HEK293 (cell line): Measurements from ENCODE around the gene DVL1.

Source experiments
- CTCF ChIA-PET: fragments of 350-600 bp; formaldehyde crosslinking; extraction: SDS; loops from one replicate; lab custom pipeline; 2021; ENCODE audit warnings: antibody characterized with exemption; lab: Yijun Ruan, JAX
- POLR2A ChIA-PET: fragments of 300-600 bp; formaldehyde crosslinking; extraction: SDS; loops from one replicate; lab custom pipeline; 2020; ENCODE audit warnings: antibody characterized with exemption, inconsistent platforms; lab: Yijun Ruan, JAX
- H3K27ac ChIP-seq: fragments of 200-500 bp; sonication (Bioruptor generic); 2 replicates; pipeline ENCODE4 v1.5.1; 2014; ENCODE audit warnings: low read depth, low read length, control low read depth, inconsistent platforms; ENCODE audit errors: extremely low read depth
- H3K36me3 ChIP-seq, 2 experiments: fragments of 200-500 bp in 1 of 2; sonication (Bioruptor generic) in 1 of 2; 1 replicate in 1 of 2; 2 replicates in 1 of 2; pipeline ENCODE4 v1.5.1; 2014 to 2017; ENCODE audit warnings: inconsistent platforms in 2 of 2, low read length in 2 of 2; ENCODE audit not compliant: control insufficient read depth in 2 of 2, insufficient read depth in 1 of 2
- H3K4me1 ChIP-seq: fragments of 200-500 bp; sonication (Bioruptor generic); 2 replicates; pipeline ENCODE4 v1.5.1; 2014; ENCODE audit warnings: mild to moderate bottlenecking, low read length, inconsistent platforms; ENCODE audit not compliant: control insufficient read depth, insufficient read depth
- H3K4me3 ChIP-seq: 2 replicates; pipeline ENCODE4 v1.5.1; 2011; ENCODE audit warnings: low read depth, mild to moderate bottlenecking, control low read depth, low read length, moderate library complexity
- H3K9me3 ChIP-seq: fragments of 200-500 bp; sonication (Bioruptor generic); 2 replicates; pipeline ENCODE4 v1.5.1; 2014; ENCODE audit warnings: low read depth, low read length, inconsistent platforms; ENCODE audit not compliant: control insufficient read depth, insufficient read depth
- GLI4 ChIP-seq: fragments of 450-650 bp; formaldehyde crosslinking; IDR thresholded peaks from 2 replicates; pipeline ENCODE4 v1.5.1; 2016; ENCODE audit warnings: missing biosample characterization, missing genetic modification characterization
- ZNF132 ChIP-seq: fragments of 450-650 bp; formaldehyde crosslinking; IDR thresholded peaks from 2 replicates; pipeline ENCODE4 v1.5.1; 2017; ENCODE audit warnings: missing biosample characterization, missing genetic modification characterization, borderline replicate concordance
- ZNF133 ChIP-seq: fragments of 450-650 bp; formaldehyde crosslinking; IDR thresholded peaks from 2 replicates; pipeline ENCODE4 v1.5.1; 2016; ENCODE audit warnings: missing biosample characterization, missing genetic modification characterization
- ZNF169 ChIP-seq: fragments of 450-650 bp; formaldehyde crosslinking; IDR thresholded peaks from 2 replicates; pipeline ENCODE4 v1.5.1; 2016; ENCODE audit warnings: missing biosample characterization, missing genetic modification characterization
- ZNF292 ChIP-seq: fragments of 450-650 bp; formaldehyde crosslinking; IDR thresholded peaks from 2 replicates; pipeline ENCODE4 v1.5.1; 2016; ENCODE audit warnings: low read depth, missing biosample characterization, missing genetic modification characterization, borderline replicate concordance
- ZNF302 ChIP-seq: fragments of 450-650 bp; formaldehyde crosslinking; IDR thresholded peaks from 2 replicates; pipeline ENCODE4 v1.5.1; 2016; ENCODE audit warnings: missing biosample characterization, missing genetic modification characterization, low read depth
- ZNF658 ChIP-seq: fragments of 450-650 bp; formaldehyde crosslinking; IDR thresholded peaks from 2 replicates; pipeline ENCODE4; 2016; ENCODE audit warnings: missing biosample characterization, missing genetic modification characterization
- ZNF843 ChIP-seq: fragments of 450-650 bp; formaldehyde crosslinking; IDR thresholded peaks from 2 replicates; pipeline ENCODE4 v1.5.1; 2016; ENCODE audit warnings: missing biosample characterization, missing genetic modification characterization
- TF ChIP-seq, protein P1 (sequence below): fragments of 450-650 bp; formaldehyde crosslinking; IDR thresholded peaks from 2 replicates; pipeline ENCODE4 v1.5.0; 2017; ENCODE audit warnings: missing biosample characterization, missing genetic modification characterization, borderline replicate concordance
- TF ChIP-seq, protein P2 (sequence below): fragments of 450-650 bp; formaldehyde crosslinking; IDR thresholded peaks from 2 replicates; pipeline ENCODE4 v1.5.1; 2017; ENCODE audit warnings: missing biosample characterization, missing genetic modification characterization
- TF ChIP-seq, protein P3 (sequence below): fragments of 450-650 bp; formaldehyde crosslinking; IDR thresholded peaks from 2 replicates; pipeline ENCODE4 v1.5.1; 2016; ENCODE audit warnings: missing biosample characterization, missing genetic modification characterization, borderline replicate concordance
- TF ChIP-seq, protein P4 (sequence below): fragments of 450-650 bp; formaldehyde crosslinking; IDR thresholded peaks from 2 replicates; pipeline ENCODE4 v1.5.1; 2016; ENCODE audit warnings: missing biosample characterization, missing genetic modification characterization

DVL1 gene

DNA sequence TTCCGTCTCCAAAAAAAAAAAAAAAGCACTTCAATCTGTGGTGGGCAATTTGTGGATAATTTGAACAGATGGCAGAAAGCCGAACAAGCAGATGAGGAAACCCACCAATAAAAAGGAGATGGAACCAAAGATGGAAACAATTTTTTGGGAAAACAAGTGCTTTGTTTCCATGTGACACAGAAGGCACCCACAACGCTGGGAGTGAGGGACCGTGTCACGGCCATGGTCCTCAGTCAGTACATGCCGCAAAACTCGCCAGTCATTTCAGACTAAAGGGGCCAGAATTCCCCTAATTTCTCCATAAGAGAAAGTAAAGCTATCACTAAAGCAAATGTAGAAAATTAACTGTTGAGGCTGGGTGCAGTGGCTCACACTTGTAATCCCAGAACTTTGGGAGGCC, 44.9 kb upstream of the DVL1 start:
- no peaks in the 10 kb centered on the region for H3K4me1 ChIP-seq
- ChIA-PET CTCF (interaction anchor here (0.6 to 1.8 kb wide), 2 partner anchors 19 to 46 kb away, joined by 3 to 5 read pairs; partner anchors contain the start of gene AURKAIP1), POLR2A (interaction anchor here (0.6 kb wide), 1 partner anchor 16 kb away, joined by 5 read pairs; no protein-coding TSS in a partner anchor)
- TF ChIP-seq ZNF302 (tag by site-specific recombination): no peak
- TF ChIP-seq ZNF133 (tag by site-specific recombination): no peak
- TF ChIP-seq, protein P1, sequence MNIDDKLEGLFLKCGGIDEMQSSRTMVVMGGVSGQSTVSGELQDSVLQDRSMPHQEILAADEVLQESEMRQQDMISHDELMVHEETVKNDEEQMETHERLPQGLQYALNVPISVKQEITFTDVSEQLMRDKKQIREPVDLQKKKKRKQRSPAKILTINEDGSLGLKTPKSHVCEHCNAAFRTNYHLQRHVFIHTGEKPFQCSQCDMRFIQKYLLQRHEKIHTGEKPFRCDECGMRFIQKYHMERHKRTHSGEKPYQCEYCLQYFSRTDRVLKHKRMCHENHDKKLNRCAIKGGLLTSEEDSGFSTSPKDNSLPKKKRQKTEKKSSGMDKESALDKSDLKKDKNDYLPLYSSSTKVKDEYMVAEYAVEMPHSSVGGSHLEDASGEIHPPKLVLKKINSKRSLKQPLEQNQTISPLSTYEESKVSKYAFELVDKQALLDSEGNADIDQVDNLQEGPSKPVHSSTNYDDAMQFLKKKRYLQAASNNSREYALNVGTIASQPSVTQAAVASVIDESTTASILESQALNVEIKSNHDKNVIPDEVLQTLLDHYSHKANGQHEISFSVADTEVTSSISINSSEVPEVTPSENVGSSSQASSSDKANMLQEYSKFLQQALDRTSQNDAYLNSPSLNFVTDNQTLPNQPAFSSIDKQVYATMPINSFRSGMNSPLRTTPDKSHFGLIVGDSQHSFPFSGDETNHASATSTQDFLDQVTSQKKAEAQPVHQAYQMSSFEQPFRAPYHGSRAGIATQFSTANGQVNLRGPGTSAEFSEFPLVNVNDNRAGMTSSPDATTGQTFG (tag by site-specific recombination): no peak
- TF ChIP-seq ZNF132: no peak
- no peak for TF ChIP-seq ZNF843 (tag by site-specific recombination)
- TF ChIP-seq, protein P2, sequence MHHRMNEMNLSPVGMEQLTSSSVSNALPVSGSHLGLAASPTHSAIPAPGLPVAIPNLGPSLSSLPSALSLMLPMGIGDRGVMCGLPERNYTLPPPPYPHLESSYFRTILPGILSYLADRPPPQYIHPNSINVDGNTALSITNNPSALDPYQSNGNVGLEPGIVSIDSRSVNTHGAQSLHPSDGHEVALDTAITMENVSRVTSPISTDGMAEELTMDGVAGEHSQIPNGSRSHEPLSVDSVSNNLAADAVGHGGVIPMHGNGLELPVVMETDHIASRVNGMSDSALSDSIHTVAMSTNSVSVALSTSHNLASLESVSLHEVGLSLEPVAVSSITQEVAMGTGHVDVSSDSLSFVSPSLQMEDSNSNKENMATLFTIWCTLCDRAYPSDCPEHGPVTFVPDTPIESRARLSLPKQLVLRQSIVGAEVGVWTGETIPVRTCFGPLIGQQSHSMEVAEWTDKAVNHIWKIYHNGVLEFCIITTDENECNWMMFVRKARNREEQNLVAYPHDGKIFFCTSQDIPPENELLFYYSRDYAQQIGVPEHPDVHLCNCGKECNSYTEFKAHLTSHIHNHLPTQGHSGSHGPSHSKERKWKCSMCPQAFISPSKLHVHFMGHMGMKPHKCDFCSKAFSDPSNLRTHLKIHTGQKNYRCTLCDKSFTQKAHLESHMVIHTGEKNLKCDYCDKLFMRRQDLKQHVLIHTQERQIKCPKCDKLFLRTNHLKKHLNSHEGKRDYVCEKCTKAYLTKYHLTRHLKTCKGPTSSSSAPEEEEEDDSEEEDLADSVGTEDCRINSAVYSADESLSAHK (tag by site-specific recombination): no peak
- no peak for TF ChIP-seq ZNF169 (tag by site-specific recombination)
- TF ChIP-seq ZNF658 (tag by site-specific recombination): no peak
- no peak for TF ChIP-seq GLI4 (tag by site-specific recombination)
- TF ChIP-seq, protein P3, sequence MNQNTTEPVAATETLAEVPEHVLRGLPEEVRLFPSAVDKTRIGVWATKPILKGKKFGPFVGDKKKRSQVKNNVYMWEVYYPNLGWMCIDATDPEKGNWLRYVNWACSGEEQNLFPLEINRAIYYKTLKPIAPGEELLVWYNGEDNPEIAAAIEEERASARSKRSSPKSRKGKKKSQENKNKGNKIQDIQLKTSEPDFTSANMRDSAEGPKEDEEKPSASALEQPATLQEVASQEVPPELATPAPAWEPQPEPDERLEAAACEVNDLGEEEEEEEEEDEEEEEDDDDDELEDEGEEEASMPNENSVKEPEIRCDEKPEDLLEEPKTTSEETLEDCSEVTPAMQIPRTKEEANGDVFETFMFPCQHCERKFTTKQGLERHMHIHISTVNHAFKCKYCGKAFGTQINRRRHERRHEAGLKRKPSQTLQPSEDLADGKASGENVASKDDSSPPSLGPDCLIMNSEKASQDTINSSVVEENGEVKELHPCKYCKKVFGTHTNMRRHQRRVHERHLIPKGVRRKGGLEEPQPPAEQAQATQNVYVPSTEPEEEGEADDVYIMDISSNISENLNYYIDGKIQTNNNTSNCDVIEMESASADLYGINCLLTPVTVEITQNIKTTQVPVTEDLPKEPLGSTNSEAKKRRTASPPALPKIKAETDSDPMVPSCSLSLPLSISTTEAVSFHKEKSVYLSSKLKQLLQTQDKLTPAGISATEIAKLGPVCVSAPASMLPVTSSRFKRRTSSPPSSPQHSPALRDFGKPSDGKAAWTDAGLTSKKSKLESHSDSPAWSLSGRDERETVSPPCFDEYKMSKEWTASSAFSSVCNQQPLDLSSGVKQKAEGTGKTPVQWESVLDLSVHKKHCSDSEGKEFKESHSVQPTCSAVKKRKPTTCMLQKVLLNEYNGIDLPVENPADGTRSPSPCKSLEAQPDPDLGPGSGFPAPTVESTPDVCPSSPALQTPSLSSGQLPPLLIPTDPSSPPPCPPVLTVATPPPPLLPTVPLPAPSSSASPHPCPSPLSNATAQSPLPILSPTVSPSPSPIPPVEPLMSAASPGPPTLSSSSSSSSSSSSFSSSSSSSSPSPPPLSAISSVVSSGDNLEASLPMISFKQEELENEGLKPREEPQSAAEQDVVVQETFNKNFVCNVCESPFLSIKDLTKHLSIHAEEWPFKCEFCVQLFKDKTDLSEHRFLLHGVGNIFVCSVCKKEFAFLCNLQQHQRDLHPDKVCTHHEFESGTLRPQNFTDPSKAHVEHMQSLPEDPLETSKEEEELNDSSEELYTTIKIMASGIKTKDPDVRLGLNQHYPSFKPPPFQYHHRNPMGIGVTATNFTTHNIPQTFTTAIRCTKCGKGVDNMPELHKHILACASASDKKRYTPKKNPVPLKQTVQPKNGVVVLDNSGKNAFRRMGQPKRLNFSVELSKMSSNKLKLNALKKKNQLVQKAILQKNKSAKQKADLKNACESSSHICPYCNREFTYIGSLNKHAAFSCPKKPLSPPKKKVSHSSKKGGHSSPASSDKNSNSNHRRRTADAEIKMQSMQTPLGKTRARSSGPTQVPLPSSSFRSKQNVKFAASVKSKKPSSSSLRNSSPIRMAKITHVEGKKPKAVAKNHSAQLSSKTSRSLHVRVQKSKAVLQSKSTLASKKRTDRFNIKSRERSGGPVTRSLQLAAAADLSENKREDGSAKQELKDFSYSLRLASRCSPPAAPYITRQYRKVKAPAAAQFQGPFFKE (tag by site-specific recombination): no peak
- no peak for TF ChIP-seq ZNF292 (tag by site-specific recombination)
- TF ChIP-seq, protein P4, sequence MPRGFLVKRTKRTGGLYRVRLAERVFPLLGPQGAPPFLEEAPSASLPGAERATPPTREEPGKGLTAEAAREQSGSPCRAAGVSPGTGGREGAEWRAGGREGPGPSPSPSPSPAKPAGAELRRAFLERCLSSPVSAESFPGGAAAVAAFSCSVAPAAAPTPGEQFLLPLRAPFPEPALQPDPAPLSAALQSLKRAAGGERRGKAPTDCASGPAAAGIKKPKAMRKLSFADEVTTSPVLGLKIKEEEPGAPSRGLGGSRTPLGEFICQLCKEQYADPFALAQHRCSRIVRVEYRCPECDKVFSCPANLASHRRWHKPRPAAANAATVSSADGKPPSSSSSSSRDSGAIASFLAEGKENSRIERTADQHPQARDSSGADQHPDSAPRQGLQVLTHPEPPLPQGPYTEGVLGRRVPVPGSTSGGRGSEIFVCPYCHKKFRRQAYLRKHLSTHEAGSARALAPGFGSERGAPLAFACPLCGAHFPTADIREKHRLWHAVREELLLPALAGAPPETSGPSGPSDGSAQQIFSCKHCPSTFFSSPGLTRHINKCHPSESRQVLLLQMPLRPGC (tag by site-specific recombination): no peak
- H3K36me3 ChIP-seq: peaks cover 61 to 93% of the 10 kb centered on the region in 2 experiments
- H3K9me3 ChIP-seq: no peaks in the 10 kb centered on the region
- no peak overlapping the region for H3K4me3 ChIP-seq
- H3K27ac ChIP-seq: no peak overlapping the region
